WERI-Rb-1 (cell line): ENCODE measurements around the gene LYSET.
A peak's percentile ranks its signal among the peaks of the same experiment; 100 is the strongest.
"Not testable (repeated sequence)": the region's sequence is repeated elsewhere in the genome, so short reads cannot be mapped to it uniquely, and the experiment has no call there.

Source experiments
- DNase-seq: peaks from one replicate; pipeline ENCODE4 v3.0.0-alpha.2; 2020
- H3K27ac ChIP-seq: fragments of 250-450 bp; sonication (Bioruptor Pico); 2 replicates; pipeline ENCODE4 v1.5.1; 2020; ENCODE audit warnings: mild to moderate bottlenecking, moderate library complexity
- H3K27me3 ChIP-seq: fragments of 250-450 bp; sonication (Bioruptor Pico); 2 replicates; pipeline ENCODE4 v1.5.1; 2021; ENCODE audit warnings: mild to moderate bottlenecking, low read depth, moderate library complexity; ENCODE audit not compliant: insufficient read depth, severe bottlenecking
- H3K36me3 ChIP-seq: fragments of 250-450 bp; sonication (Bioruptor Pico); 2 replicates; pipeline ENCODE4 v1.5.1; 2020; ENCODE audit warnings: mild to moderate bottlenecking, moderate library complexity
- H3K4me3 ChIP-seq: 2 replicates; pipeline ENCODE4 v1.5.1; 2011; ENCODE audit warnings: low read depth, mild to moderate bottlenecking, control low read depth, low read length
- H3K9me3 ChIP-seq: fragments of 250-450 bp; sonication (Bioruptor Pico); 2 replicates; pipeline ENCODE4 v1.5.1; 2021; ENCODE audit warnings: mild to moderate bottlenecking, moderate library complexity; ENCODE audit not compliant: severe bottlenecking
- TF ChIP-seq, protein P1 (sequence below): IDR thresholded peaks from 2 replicates; pipeline ENCODE4 v1.5.1; 2011; ENCODE audit warnings: low read depth, mild to moderate bottlenecking, control low read depth, inconsistent platforms, low read length

LYSET gene

DNA sequence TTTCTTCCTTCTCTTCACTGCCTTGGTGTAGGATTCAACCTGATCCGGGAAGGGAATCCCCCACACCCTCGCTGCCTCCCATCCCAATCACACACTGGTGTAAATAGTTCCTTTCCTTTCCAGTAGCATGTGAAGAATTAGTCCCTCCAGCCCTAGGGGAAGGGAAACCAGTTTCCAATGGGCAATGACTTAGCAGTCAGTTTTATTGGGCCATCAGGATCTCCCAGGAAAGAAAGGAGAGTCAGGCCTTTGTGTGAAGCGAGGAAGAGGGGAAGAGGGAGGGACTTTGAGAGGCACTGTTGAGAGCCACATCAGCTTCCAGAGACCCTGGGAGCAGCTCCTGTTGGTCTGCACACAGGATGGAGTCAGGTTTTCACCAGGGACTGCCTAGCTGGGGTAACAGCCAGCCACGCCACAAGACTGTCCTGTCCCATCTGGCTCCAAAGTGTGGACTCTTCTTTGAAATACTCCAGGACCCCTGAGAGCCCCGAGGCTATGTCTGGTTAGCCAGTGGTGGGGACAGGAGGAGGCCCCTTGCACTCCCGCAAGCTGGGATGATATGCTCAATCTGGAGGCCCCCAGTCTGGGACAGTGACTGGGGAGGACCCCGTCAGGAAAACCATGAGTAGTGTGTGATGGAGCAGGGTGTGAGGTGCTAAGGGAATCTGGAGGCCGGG is 28.3 kb upstream of the LYSET start:
- Histone ChIP-seq H3K36me3 (no peaks in the 10 kb centered on the region), H3K9me3 (no peaks in the 10 kb centered on the region), H3K4me3 (no peak overlapping the region), H3K27ac (no peak overlapping the region), H3K27me3 (no peaks in the 10 kb centered on the region)
- TF ChIP-seq, protein P1, sequence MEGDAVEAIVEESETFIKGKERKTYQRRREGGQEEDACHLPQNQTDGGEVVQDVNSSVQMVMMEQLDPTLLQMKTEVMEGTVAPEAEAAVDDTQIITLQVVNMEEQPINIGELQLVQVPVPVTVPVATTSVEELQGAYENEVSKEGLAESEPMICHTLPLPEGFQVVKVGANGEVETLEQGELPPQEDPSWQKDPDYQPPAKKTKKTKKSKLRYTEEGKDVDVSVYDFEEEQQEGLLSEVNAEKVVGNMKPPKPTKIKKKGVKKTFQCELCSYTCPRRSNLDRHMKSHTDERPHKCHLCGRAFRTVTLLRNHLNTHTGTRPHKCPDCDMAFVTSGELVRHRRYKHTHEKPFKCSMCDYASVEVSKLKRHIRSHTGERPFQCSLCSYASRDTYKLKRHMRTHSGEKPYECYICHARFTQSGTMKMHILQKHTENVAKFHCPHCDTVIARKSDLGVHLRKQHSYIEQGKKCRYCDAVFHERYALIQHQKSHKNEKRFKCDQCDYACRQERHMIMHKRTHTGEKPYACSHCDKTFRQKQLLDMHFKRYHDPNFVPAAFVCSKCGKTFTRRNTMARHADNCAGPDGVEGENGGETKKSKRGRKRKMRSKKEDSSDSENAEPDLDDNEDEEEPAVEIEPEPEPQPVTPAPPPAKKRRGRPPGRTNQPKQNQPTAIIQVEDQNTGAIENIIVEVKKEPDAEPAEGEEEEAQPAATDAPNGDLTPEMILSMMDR, result no peak
- DNase-seq, result no peak

DNA sequence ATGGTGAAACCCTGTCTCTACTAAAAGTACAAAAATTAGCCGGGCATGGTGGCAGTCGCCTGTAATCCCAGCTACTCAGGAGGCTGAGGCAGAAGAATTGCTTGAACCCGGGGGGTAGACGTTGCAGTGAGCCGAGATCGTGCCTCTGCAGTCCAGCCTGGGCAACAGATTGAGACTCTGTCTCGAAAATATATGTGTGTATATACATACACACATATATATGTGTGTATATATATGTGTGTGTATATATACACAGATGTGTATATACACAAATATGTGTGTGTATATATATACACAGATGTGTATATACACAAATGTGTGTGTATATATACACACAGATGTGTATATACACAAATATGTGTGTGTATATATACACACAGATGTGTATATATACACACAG is 26.8 kb upstream of the LYSET start:
- DNase-seq, H3K27ac ChIP-seq, H3K36me3 ChIP-seq, H3K27me3 ChIP-seq, H3K9me3 ChIP-seq, H3K4me3 ChIP-seq: not testable (repeated sequence)

DNA sequence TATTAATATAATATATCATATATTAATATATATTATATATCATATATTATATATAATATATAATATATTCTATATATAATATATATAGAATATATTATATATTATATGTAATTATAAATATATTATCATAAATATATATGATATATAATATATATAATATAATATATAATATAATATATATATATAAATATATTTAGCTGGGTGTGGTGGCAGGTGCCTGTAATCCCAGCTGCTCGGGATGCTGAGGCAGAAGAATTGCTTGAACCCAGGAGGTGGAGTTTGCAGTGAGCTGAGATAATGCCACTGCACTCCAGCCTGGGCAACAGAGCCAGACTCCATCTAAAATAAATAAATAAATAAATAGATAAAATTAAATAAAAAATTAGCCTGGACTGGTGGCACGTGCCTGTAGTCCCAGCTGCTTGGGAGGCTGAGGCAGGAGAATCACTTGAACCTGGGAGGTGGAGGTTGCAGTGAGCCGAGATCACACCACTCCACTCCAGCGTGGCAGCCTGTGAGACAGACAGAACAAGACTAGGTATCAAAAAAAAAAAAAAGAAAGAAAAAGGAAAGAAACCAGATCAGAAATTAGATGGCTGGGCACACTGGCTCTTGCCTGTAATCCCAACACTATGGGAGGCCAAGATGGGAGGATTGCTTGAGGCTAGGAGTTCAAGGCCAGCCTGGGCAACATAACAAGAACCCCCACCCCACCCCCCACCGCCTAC is 25.3 kb upstream of the LYSET start:
- not testable (repeated sequence) for H3K36me3 ChIP-seq, H3K27me3 ChIP-seq, H3K4me3 ChIP-seq, H3K9me3 ChIP-seq, DNase-seq
- H3K27ac ChIP-seq, result peak overlapping the region; percentile 24; the same call in 1 of the 2 replicates

DNA sequence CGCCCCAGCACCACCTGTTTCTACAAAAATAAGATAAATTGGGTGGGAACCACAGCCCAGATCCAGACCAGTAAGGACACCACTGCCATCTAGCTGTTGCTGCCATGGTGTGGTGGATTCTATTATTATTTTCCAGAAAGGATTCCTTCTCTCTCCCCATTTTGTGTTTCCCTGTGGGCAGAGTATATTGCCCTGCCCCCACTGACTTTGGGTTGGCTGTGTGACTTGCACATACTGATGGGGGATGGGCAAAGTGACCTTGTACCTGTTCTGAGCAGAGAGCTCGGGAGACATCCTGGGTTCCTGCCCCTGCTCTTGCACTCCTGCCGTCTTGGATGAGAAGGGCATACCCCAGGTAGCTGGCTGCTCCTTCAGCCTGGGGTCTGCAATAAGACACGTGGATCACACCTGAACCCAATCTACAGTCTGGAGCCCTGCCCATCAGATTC is 24.7 kb upstream of the LYSET start:
- Histone ChIP-seq H3K9me3 (no peaks in the 10 kb centered on the region), H3K27ac (no peak overlapping the region), H3K27me3 (no peaks in the 10 kb centered on the region), H3K36me3 (no peaks in the 10 kb centered on the region), H3K4me3 (no peak overlapping the region)
- TF ChIP-seq, protein P1, result peak; percentile 47
- peak; percentile 55 for DNase-seq

DNA sequence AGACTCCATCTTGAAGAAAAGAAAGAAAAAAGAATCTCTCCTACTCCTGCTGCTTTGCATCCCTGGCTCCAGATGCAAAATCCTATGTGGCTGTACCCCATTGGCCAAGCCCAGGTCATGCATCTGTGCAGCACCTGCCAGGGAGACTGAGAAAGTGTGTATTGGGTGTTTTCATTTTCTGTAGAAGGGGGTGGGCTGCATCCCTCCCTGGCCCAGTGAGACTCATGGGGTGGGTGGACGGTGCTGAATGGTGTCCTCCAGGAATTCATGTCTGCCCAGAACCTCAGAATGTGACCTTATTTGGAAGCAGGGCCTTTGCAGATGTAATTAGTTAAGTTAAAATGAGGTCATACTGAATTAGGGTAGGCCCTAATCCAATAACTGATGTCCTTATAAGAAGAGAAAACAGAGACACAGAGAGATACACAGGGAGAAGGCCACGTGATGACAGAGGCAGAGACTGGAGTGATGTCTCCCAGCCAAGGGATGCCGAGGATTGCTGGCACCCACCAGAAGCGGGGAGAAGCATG is 23.6 kb upstream of the LYSET start:
- H3K9me3 ChIP-seq, result no peaks in the 10 kb centered on the region
- H3K36me3 ChIP-seq, result no peaks in the 10 kb centered on the region
- no peak for DNase-seq
- no peak overlapping the region for H3K4me3 ChIP-seq
- H3K27ac ChIP-seq, result no peak overlapping the region
- H3K27me3 ChIP-seq, result no peaks in the 10 kb centered on the region
- TF ChIP-seq, protein P1, result no peak

DNA sequence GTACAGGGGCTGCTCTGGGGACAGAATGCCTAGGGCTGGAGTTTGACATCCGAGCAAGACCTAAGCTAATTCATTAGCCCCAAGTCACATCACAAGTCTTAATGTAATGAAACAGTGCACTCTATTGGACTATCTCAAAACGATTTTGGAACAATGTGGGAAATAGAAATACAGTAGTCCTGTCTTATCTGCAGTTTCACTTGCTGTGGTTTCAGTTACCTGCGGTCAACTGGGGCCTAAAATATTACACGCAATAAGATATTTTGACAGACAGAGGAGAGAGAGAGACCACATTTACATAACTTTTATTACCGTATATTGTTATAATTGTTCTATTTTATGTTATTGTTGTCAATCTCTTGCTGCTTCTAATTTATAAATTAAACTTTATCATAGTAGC is 21.6 kb upstream of the LYSET start:
- H3K27me3 ChIP-seq, result no peaks in the 10 kb centered on the region
- no peaks in the 10 kb centered on the region for H3K9me3 ChIP-seq
- H3K4me3 ChIP-seq, result no peak overlapping the region
- no peaks in the 10 kb centered on the region for H3K36me3 ChIP-seq
- H3K27ac ChIP-seq, result no peak overlapping the region
- no peak for DNase-seq
- TF ChIP-seq, protein P1, result no peak

DNA sequence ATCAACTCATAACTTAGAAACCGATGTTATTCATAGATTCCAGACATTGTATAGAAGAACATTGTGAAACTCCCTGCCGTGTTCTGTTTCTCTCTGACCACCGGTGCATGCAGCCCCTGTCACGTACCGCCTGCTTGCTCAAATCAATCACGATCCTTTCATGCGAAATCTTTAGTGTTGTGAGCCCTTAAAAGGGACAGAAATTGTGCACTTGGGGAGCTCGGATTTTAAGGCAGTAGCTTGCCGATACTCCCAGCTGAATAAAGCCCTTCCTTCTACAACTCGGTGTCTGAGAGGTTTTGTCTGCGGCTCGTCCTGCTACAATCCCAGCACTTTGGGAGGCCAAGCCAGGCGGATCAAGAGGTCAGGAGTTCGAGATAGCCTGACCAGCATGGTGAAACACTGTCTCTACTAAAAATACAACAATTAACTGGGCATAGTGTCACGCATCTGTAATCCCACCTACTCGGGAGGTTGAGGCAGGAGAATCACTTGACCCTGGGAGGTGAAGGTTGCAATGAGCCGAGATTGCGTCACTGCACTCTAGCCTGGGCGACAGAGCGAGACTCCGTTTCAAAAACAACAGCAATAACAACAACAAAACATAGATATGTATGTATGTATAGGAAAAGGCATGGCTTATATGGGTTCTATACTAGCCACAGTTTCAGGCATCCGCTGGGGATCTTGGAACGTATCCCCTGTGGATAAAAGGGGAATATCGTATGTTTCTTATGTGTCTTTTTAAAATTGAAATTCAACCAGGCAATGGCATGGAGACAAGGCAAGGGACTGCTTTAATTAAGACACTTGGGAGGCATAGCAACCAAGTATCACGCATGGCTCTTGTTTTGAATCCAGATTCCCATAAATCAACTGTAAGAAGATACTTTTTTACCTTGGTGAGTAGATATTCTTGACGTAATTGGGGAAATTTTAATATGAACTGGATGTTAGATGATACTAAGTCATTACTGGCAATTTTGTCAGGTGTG is 19.5 kb upstream of the LYSET start:
- H3K4me3 ChIP-seq, H3K27me3 ChIP-seq, H3K9me3 ChIP-seq, DNase-seq, H3K27ac ChIP-seq, H3K36me3 ChIP-seq: not testable (repeated sequence)

DNA sequence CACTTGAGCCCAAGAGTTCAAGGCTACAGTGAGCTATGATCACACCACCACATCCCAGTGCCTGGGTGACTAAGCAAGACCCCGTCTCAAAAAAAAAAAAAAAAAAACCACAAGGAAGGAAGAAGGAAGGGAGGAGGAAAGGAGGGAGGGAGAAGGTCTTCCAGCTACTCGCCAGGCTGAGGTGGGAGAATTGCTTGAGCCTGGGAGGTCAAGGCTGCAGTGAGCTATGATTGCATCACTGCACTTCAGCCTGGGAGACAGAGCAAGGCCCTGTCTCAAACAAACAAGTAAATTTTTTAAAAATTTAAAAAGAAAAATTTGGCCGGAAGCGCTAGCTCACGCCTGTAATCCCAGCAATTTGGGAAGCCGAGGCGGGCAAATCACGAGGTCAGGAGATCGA is 16.5 kb upstream of the LYSET start:
- not testable (repeated sequence) for H3K9me3 ChIP-seq, H3K36me3 ChIP-seq, H3K27me3 ChIP-seq, H3K27ac ChIP-seq, H3K4me3 ChIP-seq, DNase-seq

DNA sequence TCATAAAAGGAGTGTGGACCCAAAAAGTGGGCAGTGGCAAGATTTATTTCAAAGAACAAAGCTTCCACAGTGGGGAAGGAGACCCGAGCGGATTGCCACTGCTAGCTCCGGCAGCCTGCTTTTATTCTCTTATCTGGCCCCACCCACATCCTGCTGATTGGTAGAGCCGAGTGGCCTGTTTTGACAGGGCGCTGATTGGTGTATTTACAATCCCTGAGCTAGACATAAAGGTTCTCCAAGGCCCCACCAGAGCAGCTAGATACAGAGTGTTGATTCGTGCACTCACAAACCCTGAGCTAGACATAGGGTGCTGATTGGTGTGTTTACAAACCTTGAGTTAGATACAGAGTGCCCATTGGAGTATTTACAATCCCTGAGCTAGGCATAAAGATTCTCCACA is 15.5 kb upstream of the LYSET start:
- not testable (repeated sequence) for H3K9me3 ChIP-seq, DNase-seq, H3K36me3 ChIP-seq, H3K27me3 ChIP-seq, H3K4me3 ChIP-seq, H3K27ac ChIP-seq

DNA sequence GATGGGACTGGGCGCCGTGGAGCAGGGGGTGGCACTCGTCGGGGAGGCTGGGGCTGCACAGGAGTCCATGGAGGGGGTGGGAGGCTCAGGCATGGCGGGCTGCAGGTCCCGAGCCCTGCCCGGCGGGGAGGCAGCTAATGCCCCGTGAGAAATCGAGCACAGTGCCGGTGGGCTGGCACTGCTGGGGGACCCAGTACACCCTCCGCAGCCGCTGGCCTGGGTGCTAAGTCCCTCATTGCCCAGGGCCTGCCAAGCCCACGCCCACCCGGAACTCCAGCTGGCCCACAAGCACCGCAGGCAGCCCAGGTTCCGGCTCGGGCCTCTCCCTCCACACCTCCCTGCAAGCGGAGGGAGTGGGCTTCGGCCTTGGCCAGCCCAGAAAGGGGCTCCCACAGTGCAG is 15.0 kb upstream of the LYSET start:
- H3K27me3 ChIP-seq, DNase-seq, H3K36me3 ChIP-seq, H3K9me3 ChIP-seq, H3K27ac ChIP-seq, H3K4me3 ChIP-seq: not testable (repeated sequence)
